ENCODE results near the gene DPH6.
A peak's percentile ranks its signal among the peaks of the same experiment; 100 is the strongest.
"Not testable (repeated sequence)": the region's sequence is repeated elsewhere in the genome, so short reads cannot be mapped to it uniquely, and the experiment has no call there.

Gene DPH6

GRCh38 chr15:35545824-35546510, at the start of gene DPH6:
Gene DPH6, minus strand, starts transcription at chr15:35546165. Its CDS starts 24 bp downstream, at chr15:35546141.
- no peak for TF ChIP-seq CTCF (IDR thresholded peaks at IDR 0.05; ENCODE audit: low read depth, low read length, missing control alignments)
- peak; percentile 57 for DNase-seq (ENCODE audit: low read depth)
- H3K4me3 ChIP-seq (ENCODE audit: low read depth, low read length) = peak within 1 kb of the TSS; percentile 84

- no peak for DNase-seq (ENCODE audit: low read depth)
- no peak overlapping the region for H3K4me3 ChIP-seq (ENCODE audit: low read depth, low read length)
- no peak for TF ChIP-seq CTCF (IDR thresholded peaks at IDR 0.05; ENCODE audit: low read depth, low read length, missing control alignments)
These were observed 49.7 kb upstream of the DPH6 start for GRCh38 chr15:35595656-35596055.

- DNase-seq (ENCODE audit: low read depth); H3K4me3 ChIP-seq (ENCODE audit: low read depth, low read length): not testable (repeated sequence)
These were observed 46.0 kb upstream of the DPH6 start for GRCh38 chr15:35591987-35592386.

GRCh38 chr15:35583863-35584528, 38.0 kb upstream of the DPH6 start:
- no peak for TF ChIP-seq CTCF (IDR thresholded peaks at IDR 0.05; ENCODE audit: low read depth, low read length, missing control alignments)
- DNase-seq (ENCODE audit: low read depth) = no peak

GRCh38 chr15:35580606-35581005, 34.6 kb upstream of the DPH6 start:
- no peak for DNase-seq (ENCODE audit: low read depth)
- TF ChIP-seq CTCF (IDR thresholded peaks at IDR 0.05; ENCODE audit: low read depth, low read length, missing control alignments) = no peak

More at GRCh38 chr15:35583863-35584528, 38.0 kb upstream of the DPH6 start:
- H3K4me3 ChIP-seq (ENCODE audit: low read depth, low read length) = no peak overlapping the region

GRCh38 chr15:35567392-35567791, 21.4 kb upstream of the DPH6 start:
- H3K4me3 ChIP-seq (ENCODE audit: low read depth, low read length) = no peak overlapping the region
- TF ChIP-seq CTCF (IDR thresholded peaks at IDR 0.05; ENCODE audit: low read depth, low read length, missing control alignments) = no peak
- DNase-seq (ENCODE audit: low read depth) = no peak

More at GRCh38 chr15:35580606-35581005, 34.6 kb upstream of the DPH6 start:
- no peak overlapping the region for H3K4me3 ChIP-seq (ENCODE audit: low read depth, low read length)

- no peak for DNase-seq (ENCODE audit: low read depth)
- H3K4me3 ChIP-seq (ENCODE audit: low read depth, low read length) = no peak overlapping the region
- TF ChIP-seq CTCF (IDR thresholded peaks at IDR 0.05; ENCODE audit: low read depth, low read length, missing control alignments) = no peak
These were observed 21.0 kb upstream of the DPH6 start for GRCh38 chr15:35566991-35567390.

Measured in GM12864 (cell line).